ENCODE measurements around the gene RAB8A.

The RAB8A gene

GRCh38 chr19:16161840-16162239 is 50.2 kb downstream of the RAB8A start:
- DNase-seq (ENCODE audit: low read depth in 2 of 2): peak; percentile 45 to 85
- TF ChIP-seq, protein P1, sequence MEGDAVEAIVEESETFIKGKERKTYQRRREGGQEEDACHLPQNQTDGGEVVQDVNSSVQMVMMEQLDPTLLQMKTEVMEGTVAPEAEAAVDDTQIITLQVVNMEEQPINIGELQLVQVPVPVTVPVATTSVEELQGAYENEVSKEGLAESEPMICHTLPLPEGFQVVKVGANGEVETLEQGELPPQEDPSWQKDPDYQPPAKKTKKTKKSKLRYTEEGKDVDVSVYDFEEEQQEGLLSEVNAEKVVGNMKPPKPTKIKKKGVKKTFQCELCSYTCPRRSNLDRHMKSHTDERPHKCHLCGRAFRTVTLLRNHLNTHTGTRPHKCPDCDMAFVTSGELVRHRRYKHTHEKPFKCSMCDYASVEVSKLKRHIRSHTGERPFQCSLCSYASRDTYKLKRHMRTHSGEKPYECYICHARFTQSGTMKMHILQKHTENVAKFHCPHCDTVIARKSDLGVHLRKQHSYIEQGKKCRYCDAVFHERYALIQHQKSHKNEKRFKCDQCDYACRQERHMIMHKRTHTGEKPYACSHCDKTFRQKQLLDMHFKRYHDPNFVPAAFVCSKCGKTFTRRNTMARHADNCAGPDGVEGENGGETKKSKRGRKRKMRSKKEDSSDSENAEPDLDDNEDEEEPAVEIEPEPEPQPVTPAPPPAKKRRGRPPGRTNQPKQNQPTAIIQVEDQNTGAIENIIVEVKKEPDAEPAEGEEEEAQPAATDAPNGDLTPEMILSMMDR (IDR thresholded peaks at IDR 0.05; ENCODE audit: low read depth, low read length): no peak

GRCh38 chr19:16164222-16164890 is 52.7 kb downstream of the RAB8A start:
- H3K4me3 ChIP-seq (replicated peaks in 1 of 2; ENCODE audit: low read depth in 2 of 2, low read length in 2 of 2): no peak overlapping the region
- DNase-seq (ENCODE audit: low read depth in 2 of 2): no peak
- TF ChIP-seq, protein P1 (IDR thresholded peaks at IDR 0.05; ENCODE audit: low read depth, low read length): no peak

More at GRCh38 chr19:16161840-16162239, 50.2 kb downstream of the RAB8A start:
- H3K4me3 ChIP-seq (replicated peaks in 1 of 2; ENCODE audit: low read depth in 2 of 2, low read length in 2 of 2): no peak overlapping the region

GRCh38 chr19:16166417-16166816 is 54.7 kb downstream of the RAB8A start:
- no peak overlapping the region for H3K4me3 ChIP-seq (replicated peaks in 1 of 2; ENCODE audit: low read depth in 2 of 2, low read length in 2 of 2)
- no peak for DNase-seq (ENCODE audit: low read depth in 2 of 2)
- TF ChIP-seq, protein P1 (IDR thresholded peaks at IDR 0.05; ENCODE audit: low read depth, low read length): no peak

DNA sequence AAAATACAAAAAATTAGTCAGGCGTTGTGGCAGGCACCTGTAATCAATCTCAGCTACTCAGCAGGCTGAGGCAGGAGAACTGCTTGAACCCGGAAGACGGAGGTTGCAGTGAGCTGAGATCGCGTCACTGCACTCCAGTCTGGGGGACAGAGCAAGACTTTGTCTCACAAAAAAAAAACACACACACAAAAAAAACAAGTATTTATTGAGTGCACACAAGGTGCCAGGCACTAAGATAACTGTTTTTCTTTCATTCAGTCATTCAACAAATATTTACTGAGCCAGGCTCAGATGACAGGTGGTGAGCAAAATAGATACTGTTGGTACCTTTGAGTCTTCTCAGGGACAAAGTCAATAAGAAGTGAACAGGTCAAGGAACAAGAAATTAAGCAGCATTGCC is 55.4 kb downstream of the RAB8A start:
- DNase-seq (ENCODE audit: low read depth in 2 of 2): no peak
- H3K4me3 ChIP-seq (replicated peaks in 1 of 2; ENCODE audit: low read depth in 2 of 2, low read length in 2 of 2): no peak overlapping the region
- TF ChIP-seq, protein P1 (IDR thresholded peaks at IDR 0.05; ENCODE audit: low read depth, low read length): no peak

- TF ChIP-seq, protein P1 (IDR thresholded peaks at IDR 0.05; ENCODE audit: low read depth, low read length): no peak
- peak; percentile 41 to 60 for DNase-seq (ENCODE audit: low read depth in 2 of 2)
- no peak overlapping the region for H3K4me3 ChIP-seq (replicated peaks in 1 of 2; ENCODE audit: low read depth in 2 of 2, low read length in 2 of 2)
Observed at GRCh38 chr19:16168465-16169081, 56.9 kb downstream of the RAB8A start.

GRCh38 chr19:16170134-16170533 is 58.4 kb downstream of the RAB8A start:
- no peak for DNase-seq (ENCODE audit: low read depth in 2 of 2)
- H3K4me3 ChIP-seq (replicated peaks in 1 of 2; ENCODE audit: low read depth in 2 of 2, low read length in 2 of 2): no peak overlapping the region
- TF ChIP-seq, protein P1 (IDR thresholded peaks at IDR 0.05; ENCODE audit: low read depth, low read length): no peak

All from cardiac fibroblast (primary cell).